GM11168 (cell line): ENCODE measurements around the gene INSL3.
"Not testable (repeated sequence)": the region's sequence is repeated elsewhere in the genome, so short reads cannot be mapped to it uniquely, and the experiment has no call there.

Source experiments
- in situ Hi-C: fragments of 300-500 bp; cut with MboI; formaldehyde crosslinking; loops from one replicate; pipeline ENCODE4 v1.12.0; 2022; ENCODE audit warnings: low sequenced_read_pairs; ENCODE audit not compliant: unreplicated experiment

INSL3 gene

DNA sequence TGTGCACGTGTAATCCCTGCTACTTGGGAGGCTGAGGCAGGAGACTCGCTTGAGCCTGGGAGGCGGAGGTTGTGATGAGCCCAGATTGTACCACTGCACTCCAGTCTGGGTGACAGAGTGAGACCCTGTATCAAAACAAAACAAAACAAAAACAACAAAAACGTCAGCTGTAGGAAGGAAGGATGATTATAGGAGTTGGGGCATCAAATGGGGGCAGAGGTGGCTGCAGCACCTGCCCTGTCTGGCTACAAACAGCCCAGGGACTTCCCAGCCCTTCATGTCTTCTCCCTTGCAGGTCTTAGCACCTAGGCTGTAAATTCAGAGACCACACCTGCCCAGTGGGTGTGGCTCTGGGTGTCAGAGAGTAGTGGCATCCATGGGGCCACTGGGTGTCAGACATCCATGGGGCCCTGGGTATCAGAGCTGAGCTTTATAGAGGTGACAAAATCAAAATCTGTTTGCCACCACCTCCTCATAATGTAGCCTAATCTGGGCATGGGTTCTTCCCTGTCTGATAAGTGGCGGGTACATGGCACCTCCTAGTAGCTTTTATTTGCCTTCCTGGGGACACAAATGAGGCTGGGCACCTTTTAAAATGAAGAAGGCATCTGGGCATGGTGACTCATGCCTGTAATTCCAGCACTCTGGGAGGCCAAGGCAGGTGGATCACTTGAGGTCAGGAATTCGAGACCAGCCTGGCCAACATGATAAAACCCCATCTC lies 31.1 kb downstream of the INSL3 start:
- in situ Hi-C loops, result no loop called here

DNA sequence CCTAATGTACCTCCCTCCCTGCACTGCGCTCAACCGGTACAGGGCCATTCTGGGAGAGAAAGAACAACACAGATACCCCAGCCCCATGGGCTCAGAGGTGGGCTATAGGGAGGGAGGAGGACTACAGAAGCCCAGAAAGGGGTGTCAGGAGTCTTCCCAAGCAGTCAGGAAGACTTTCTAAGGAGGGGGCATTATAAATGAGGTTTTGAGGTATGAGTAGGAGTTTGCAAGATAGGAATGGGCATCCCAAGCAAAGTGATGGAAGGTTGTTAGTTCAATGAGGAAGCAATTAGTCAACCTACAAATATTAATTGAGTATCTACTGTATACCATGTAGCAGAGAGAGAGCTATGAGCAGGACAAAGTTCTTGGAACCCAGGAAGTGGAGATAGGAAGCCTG lies 32.7 kb downstream of the INSL3 start:
- in situ Hi-C loops, result no loop called here

DNA sequence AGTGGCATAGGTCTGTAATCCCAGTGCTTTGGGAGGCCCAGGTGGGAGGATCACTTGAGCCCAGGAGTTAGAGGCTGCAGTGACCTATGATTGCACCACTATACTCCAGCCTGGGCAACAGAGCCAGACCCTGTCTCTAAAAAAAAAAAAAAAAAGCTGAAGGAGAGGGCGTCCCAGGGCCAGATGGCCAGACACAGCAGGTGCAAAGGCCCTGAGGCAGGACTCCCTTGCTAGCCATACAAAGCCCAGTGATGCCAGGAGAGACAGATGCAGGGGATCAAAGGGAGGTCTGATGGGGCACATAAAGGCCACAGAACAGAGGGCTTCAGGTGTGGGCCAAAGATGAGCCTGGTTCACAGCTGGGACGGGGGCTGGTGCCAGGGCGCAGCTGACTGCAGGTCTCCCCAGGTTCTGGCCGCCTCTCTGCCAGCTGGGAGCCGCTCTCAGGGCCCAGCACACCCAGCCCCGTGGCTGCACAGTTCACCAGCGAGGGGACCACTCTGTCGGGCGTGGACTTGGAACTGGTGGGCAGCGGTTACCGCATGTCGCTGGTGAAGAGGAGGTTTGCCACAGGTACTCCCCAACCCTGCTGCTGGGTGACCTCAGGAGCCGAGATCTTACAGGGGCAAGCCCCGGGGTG lies 33.9 kb downstream of the INSL3 start:
- in situ Hi-C loops, result no loop called here

DNA sequence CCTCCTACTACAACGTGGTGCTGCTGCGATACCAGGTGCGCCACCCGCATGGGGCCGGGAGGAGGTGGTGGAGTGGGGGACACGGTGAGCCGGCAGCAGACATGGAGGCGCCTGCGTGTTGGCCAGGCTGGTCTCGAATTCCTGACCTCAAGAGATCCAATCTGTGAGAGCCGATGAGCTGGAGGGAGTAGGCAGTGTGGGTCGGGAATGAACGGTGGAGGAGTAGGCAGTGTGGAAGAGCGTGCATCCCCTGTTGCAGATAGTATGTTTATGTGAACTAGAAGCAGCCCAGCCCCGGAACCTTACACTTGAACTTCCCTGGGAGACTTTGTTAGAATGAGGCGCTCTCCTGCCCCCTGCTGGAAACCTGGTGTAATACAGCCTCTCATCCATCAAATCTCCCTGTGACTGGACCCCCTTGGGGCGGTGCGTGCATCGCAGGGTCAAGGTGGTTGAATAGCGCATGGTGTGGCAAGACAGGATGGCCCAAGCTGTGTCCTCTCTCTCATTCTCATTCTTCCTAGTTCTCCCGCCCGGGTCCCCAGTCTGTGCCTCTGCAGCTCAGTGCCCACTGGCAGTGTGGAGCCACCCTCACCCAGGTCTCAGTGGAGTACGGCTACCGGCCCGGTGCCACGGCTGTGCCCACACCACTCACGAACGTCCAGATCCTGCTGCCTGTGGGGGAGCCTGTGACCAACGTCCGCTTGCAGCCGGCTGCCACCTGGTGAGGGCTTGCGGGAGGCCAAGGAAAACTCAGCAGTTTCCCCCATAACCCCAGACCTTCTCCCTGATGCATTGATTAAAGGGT lies 36.9 kb downstream of the INSL3 start:
- in situ Hi-C loops, result no loop called here

DNA sequence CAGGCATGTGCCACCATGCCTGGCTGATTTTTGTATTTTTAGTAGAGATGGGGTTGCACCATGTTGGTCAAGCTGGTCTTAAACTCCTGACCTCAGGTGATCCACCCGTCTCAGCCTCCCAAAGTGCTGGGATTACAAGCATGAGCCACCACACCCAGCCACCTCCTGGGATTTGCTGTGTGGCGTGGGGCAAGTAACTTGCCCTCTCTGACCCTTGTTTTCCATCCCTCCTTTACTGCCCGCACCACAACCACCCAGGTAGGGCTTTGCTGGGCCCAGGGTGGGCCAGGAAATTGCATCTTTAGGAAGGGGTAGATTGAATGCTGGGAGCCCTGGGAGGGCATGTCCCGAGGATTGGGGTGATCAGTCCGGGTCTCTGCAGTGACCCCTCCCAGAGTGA lies 37.6 kb downstream of the INSL3 start:
- in situ Hi-C loops, result not testable (repeated sequence)

DNA sequence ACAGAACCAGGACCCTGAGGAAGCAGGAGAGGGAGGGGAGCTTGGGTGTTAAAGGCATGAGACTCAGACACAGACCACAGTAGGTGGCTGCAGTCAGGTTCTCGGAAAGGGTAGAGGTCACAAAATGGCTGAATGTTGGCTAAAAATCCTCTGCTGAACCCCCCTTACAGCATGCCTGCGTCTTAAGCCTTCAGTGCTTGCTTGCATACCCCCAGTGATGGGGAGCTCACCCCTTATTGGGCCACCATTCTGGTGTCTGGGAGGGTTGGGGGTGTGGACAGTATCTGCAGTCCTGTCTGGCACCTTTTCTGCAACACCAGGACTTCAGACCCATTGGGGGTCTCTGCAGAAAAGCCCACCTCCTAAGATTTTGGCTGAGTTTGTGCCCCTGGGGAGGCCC lies 40.5 kb downstream of the INSL3 start:
- in situ Hi-C loops, result no loop called here

DNA sequence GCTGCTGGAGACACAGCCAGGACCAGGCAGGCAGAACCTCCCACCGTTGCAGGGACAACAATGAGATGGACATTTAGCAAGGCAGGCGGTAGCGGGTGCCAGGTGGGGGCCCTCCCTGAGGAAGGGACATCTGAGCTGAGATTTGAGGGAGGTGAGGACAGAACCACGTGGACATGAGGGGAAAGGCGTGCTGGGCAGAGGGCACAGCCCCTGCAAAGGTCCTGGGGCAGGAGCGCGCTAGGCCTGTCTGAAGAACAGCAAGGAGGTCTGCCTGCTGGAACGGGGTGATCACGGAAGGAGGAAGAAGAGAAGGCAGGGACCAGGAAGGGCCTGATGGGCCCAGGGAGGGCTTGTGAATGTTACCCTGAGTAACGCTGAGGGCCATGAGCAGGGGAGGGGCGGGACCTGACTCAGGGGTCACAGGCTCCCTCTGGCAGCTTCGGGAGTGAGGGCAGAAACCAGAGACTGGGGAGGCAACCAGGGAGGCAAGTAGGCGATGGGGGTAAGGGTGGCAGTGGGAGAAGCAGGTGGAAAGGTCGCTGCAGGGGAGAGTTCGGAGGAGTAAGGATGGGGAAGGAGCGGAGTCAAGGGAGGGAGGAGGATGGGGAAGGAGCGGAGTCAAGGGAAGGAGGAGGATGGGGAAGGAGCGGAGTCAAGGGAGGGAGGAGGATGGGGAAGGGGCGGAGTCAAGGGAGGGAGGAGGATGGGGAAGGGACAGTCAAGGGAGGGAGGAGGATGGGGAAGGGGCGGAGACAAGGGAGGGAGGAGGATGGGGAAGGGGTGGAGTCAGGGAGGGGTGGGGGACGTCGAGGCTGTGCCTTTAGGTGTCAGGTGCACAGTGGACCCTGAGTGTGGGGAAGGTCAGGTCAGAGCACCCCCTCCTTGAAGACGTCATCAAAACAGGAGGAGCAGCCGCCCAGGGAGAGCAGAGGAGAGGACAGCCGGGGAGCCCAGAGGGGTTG lies 42.1 kb downstream of the INSL3 start:
- in situ Hi-C loops, result loop anchor here (5.0 kb wide), 1 partner anchor 78 kb away; the partner anchor contains the start of gene RPL18A

DNA sequence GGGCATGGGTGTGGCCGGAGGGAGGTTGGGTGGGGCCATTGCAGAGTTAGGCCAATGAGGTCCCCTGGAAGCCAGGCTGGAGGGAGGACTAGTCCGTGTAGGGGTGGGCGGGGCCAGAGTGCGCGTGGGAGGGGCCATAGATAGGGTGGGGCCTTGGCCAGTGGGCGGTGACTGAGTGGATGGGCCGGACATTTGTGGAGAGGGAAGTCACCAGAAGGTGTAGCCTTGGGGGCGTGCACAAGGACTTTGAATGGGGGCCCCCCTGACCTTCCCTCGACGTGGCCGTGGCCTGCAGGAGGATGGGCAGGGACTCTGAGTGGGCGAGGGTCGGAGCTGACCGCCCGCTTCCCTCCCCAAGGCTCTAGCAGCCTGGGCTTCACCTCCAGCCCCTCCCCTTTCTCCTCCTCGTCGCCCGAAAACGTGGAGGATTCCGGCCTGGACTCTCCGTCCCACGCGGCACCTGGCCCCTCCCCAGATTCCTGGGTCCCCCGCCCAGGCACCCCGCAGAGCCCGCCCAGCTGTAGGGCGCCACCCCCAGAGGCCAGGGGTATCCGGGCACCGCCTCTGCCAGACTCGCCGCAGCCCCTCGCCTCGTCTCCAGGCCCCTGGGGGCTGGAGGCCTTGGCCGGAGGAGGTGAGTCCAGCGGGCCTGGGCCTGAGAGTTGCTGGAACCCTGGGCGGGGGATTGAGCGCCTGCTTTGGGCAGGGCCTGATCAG lies 42.9 kb downstream of the INSL3 start:
- in situ Hi-C loops, result loop anchor here (5.0 kb wide), 1 partner anchor 79 kb away; the partner anchor contains the start of gene RPL18A

DNA sequence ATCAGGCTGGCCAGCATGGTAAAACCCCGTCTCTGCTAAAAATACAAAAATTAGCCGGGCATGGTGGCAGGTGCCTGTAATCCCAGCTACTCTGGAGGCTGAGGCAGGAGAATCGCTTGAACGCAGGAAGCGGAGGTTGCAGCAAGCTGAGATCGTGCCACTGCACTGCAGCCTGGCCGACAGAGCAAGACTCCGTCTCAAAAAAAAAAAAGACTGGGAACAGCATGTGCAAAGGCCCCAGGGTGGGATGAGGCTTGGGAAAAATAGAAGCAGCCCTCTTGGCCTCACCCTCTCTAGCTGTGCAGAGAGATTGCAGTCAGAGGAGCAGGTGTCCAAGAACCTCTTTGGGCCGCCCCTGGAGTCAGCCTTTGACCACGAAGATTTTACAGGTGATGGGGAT lies 43.5 kb downstream of the INSL3 start:
- in situ Hi-C loops, result loop anchor here (5.0 kb wide), 1 partner anchor 79 kb away; the partner anchor contains the start of gene RPL18A

DNA sequence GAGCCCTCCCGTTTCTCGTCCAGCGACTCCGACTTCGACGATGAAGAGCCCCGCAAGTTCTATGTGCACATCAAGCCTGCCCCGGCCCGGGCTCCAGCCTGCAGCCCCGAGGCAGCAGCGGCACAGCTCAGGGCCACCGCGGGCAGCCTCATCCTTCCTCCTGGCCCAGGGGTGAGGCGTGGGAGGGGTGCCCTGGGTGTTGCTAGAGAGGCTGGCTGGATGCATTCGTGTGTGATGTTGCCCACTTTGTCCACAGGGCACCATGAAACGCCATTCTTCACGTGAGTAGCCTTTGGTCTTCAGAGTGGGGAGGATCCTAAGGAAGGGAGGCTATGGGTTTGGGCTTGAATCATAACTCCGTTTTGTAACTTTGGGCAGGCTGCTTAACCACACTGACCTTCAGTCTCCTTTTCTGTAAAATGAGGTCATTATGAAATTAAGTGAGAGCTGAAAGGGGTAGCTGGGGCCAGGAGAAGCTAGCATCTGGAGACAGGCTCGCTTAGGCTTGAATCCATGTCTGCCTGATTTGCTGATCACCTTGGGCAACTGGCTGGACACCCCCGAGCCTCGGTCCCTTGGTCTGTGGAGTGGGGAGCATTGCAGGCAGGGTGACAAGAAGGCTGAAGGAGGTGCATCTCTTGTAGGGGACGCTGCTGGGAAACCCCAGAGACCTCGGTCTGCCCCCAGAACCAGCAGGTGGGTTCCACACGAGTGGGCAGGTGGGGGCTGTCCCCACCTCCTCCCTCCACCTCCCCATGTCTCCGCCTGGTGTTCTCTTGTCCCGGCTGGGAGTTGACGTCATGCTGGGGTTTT lies 45.1 kb downstream of the INSL3 start:
- in situ Hi-C loops, result loop anchor here (5.0 kb wide), 1 partner anchor 81 kb away; the partner anchor contains the start of gene RPL18A

DNA sequence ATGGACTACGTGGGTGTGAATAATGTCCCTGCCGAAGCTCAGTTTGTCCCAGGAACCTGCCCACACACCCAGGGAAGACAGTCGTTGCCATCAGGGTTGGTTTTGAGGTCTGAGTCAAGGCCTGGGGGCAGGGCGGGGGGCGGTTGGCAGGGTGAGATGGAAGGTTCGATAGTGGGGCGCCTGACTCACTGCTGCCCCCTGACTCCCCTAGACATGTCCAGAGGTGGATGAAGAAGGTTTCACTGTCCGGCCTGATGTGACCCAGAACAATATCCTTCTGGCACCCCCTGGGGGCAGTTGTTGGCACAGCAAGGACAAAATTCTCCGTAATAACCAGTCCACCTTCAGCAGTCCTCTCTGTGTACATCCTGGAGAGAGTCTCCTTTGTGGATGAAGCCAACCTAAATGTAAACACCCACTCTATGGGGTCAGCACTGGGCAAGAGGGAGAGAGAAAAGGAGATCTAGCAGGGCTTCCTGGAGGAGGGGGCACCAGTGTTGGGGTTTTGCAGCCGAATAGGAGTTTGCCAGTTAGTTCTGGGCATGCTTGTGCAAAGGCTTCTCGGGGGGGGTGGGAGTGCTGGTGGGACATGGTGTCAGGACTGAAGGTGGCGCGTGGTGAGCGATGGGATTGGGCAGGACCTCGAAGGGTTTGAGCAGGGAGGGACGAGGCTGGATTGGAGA lies 45.9 kb downstream of the INSL3 start:
- in situ Hi-C loops, result loop anchor here (5.0 kb wide), 1 partner anchor 82 kb away; the partner anchor contains the start of gene RPL18A

DNA sequence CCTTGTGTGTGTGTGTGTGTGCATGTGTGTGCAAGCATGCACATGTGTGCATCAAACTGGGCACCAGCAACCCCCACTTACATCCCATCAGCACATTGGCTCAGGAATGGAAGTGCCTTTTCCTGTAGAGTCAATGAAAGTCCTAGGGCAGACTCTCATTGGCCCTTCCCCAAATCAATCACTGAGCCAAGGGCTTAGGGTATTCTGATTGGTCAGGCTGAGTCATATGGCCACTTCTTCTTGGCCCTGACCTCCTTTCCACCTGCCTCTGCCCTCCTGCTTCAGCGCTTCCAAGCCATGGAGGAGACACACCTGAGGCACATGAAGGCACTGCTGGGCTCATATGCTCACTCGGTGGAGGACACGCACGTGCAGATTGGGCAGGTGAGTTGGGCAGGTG lies 49.1 kb downstream of the INSL3 start:
- in situ Hi-C loops, result no loop called here

DNA sequence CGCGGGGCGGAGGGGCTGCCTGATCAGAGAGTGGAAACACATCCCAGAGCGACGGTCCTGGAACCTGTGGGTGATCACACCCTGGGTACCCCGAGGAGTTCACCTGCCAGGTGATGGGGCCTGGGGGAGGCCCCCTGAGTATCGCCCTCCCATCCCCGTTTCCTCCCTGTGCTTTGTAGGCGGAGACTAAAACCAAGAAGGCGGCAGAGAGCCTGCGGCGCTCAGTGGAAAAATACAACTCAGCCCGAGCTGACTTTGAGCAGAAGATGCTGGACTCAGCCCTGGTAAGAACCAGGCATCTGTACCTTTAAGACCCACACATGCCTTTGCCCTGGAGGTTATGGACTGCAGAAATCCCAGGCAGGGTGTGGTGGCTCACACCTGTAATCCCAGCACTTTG lies 50.7 kb downstream of the INSL3 start:
- in situ Hi-C loops, result no loop called here

DNA sequence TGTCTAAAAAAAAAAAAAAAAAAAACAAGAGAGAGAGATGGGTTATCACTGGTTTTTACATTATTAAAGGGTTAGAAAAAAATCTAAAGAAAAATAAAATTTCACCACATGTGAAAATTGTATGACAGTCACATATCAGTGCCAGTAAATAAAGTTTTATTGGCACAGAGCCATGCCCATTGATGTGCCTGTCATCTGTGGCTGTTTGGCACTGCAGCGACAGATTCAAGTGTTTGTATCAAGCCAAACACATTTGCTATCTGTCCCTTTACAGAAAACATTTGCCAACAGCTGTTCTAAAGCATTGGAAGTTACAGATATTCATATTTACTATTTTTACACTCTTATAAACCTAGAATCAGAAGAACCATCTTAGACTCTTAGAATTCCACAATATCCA lies 53.8 kb downstream of the INSL3 start:
- in situ Hi-C loops, result no loop called here

DNA sequence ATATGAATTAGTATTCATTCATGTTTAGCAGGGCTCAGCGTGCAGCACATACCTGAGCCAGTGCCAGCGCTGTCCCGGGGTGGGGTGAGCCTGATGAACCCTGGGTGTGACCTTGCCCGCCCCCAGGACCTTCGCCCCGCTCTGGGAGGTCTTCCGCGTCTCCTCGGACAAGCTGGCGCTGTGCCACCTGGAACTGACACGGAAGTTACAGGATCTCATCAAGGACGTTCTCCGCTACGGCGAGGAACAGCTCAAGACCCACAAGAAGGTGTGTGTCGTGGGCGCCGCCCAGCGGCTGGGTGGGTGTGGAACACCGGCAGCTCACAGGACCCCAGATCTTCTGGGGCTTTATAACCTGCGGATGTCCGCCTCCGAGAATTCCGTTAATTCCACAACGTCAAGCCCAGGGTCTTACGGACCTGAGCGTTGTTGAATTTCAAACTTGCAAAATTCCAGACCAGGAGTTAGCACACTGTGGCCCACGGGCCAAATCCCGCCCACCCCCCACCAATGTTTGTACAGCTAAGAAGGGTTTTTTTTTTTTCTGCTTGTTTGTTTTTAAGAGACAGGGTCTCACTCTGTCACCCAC lies 54.7 kb downstream of the INSL3 start:
- in situ Hi-C loops, result no loop called here
